Thymus (tissue), 11 donors: Measurements from ENCODE around the gene FAM83E. TPM values are rescaled to one million over a fixed set of nuclear protein-coding genes. Genes with fewer than 3 reads are reported as not detected.

ENCODE experiments used
- DNase-seq, 9 donors: peaks; one replicate each; pipeline ENCODE4 v3.0.0-alpha.2; 2013; ENCODE audit warnings: low spot score in 9 of 9, low read depth in 6 of 9, missing footprints in 1 of 9
- H3K27ac ChIP-seq, 2 donors: one replicate each; pipeline ENCODE4 v1.5.1; 2013; ENCODE audit warnings: control low read depth in 1 of 2, low read depth in 1 of 2, low read length in 1 of 2, mild to moderate bottlenecking in 1 of 2, moderate library complexity in 1 of 2
- H3K27me3 ChIP-seq, 2 donors: one replicate each; pipeline ENCODE4 v1.5.1; 2013; ENCODE audit warnings: low read length in 1 of 2; ENCODE audit not compliant: control insufficient read depth in 2 of 2, insufficient read depth in 1 of 2
- H3K36me3 ChIP-seq, 2 donors: one replicate each; pipeline ENCODE4 v1.5.1; 2013; ENCODE audit warnings: low read length in 1 of 2, mild to moderate bottlenecking in 1 of 2, moderate library complexity in 1 of 2; ENCODE audit not compliant: control insufficient read depth in 2 of 2, insufficient read depth in 2 of 2
- H3K4me1 ChIP-seq, 2 donors: one replicate each; pipeline ENCODE4 v1.5.1; 2013; ENCODE audit warnings: low read length in 2 of 2; ENCODE audit not compliant: control insufficient read depth in 2 of 2, insufficient read depth in 2 of 2
- H3K4me3 ChIP-seq, 2 donors: one replicate each; pipeline ENCODE4 v1.5.1; 2013; ENCODE audit warnings: low read length in 2 of 2, control low read depth in 1 of 2, mild to moderate bottlenecking in 1 of 2
- H3K9me3 ChIP-seq, 2 donors: one replicate each; pipeline ENCODE4 v1.5.1; 2013; ENCODE audit warnings: low read length in 1 of 2, mild to moderate bottlenecking in 1 of 2; ENCODE audit not compliant: control insufficient read depth in 2 of 2, insufficient read depth in 1 of 2
- WGBS: extraction: QIAGEN DNeasy Blood & Tissue Kit; methylation state at CpG from one replicate; pipeline ENCODE4 v1.1.7; 2013; 5-methylcytosine and 5-hydroxymethylcytosine counted together
- polyA plus RNA-seq: library from polyadenylated mRNA; stranded (reverse); fragments of 200-250 nt; gene quantifications from one replicate; pipeline ENCODE4 v1.2.3, GENCODE V29; 2013
- total RNA-seq: library from RNA; stranded (reverse); fragments of 120-200 nt; gene quantifications from one replicate; pipeline ENCODE4 v1.2.4, GENCODE V29; 2013
- donor health status: healthy.

The FAM83E gene
- total and polyA plus RNA-seq, 2 donors = 0.33 to 2.2 TPM

DNA sequence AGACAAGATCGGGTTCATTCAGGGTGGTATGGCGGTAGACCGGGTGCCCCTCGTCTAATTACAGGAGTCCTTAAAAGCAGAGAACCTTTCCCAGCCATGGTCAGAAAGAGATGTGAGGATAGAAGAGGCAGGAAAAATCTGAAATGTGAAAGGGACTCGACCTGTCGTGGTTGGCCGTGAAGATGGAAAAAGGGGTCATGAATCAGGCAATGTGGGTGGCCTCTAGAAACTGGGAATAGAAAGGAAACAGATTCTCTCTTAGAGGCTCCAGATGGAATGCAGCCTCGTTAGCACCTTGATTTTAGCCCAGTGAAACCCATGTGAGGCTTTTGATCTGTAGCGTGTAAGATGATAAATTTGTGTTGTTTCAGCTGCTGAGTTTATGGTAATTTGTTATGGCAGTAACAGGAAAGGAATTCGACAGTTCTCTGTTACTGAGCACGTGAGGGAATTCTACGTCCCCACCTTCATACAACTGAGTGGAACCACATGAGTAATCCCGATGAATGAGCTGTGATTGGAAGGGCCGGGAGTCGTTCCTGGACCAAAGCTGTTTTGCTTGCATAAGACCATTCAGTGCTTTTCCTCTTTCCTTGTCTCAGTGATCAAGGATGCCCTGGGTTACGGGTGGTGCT is 42.1 kb upstream of the FAM83E start:
- Histone ChIP-seq H3K9me3 (peaks cover 0 to 6% of the 10 kb centered on the region in 2 donors), H3K27me3 (peaks cover 0 to 6% of the 10 kb centered on the region in 2 donors), H3K27ac (no peak overlapping the region), H3K36me3 (no peaks in the 10 kb centered on the region), H3K4me1 (peaks cover 22 to 24% of the 10 kb centered on the region in 2 donors), H3K4me3 (no peak overlapping the region)
- WGBS = 84% methylated on average over 16 of the region's 16 CpGs
- DNase-seq = no peak

DNA sequence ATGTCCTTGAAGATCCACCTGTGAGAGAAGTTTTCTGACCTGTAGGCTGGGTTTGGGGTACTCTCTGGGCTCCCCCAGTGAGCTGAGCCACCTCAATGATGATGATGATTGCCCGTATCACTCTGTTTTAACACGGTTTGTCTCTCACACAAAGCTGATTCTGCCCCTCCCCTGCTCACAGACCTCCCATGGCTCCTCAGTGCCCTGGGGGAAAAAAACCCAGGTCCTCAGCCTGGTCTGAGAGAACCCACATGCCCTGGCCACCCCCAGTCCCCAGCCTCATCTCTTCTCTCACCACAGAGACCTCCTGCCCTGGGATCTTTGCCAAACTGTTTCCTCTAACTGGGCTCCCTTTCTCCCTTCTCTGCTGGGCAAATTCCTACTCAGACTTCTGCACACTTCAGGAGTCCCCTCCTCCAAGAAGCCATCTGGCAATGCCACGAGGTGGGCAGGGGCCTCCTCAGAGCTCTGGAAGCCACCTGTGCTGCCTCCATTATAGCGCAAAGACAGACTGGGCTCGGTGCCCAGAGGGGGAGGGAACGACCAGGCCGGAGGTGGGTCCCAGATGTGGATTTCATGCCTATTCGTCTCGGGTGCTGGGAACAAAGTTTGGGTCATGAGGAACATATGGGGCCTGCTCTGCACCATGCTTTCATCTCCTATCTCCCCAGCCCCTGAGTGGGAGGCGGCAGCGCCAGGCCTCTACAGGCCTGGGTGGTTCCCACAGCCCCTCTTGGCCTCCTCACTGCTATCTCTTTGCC is 39.6 kb upstream of the FAM83E start:
- H3K4me3 ChIP-seq = no peak overlapping the region
- H3K27ac ChIP-seq = peak overlapping the region; percentile 21 to 68
- 19% methylated on average over 11 of the region's 11 CpGs for WGBS
- no peaks in the 10 kb centered on the region for H3K9me3 ChIP-seq
- peak in 1 of 9 donors; percentile 50 for DNase-seq
- peaks cover 16% of the 10 kb centered on the region in 2 donors for H3K4me1 ChIP-seq
- no peaks in the 10 kb centered on the region for H3K36me3 ChIP-seq
- peaks cover 0 to 6% of the 10 kb centered on the region in 2 donors for H3K27me3 ChIP-seq

DNA sequence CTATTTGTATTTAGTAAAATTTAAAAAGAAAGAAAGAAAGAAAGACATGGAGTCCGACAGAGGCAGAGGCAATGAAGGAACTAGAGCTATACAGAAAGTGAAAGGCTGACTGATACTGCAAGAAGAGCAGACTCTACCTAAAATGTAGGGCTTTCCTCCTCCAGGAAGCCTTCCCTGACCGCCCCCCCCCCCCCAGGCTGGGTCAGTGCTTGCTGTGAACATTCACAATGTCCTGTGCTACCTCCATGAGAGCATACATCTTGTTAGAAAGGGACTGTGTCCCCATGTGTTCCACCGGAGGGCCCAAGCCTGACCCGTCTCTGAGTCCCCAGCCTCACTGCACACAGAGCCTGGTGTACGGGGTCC is 36.8 kb upstream of the FAM83E start:
- no peaks in the 10 kb centered on the region for H3K9me3 ChIP-seq
- 88% methylated on average over 5 of the region's 5 CpGs for WGBS
- H3K27me3 ChIP-seq = no peaks in the 10 kb centered on the region
- peaks cover 30 to 43% of the 10 kb centered on the region in 2 donors for H3K4me1 ChIP-seq
- H3K27ac ChIP-seq = no peak overlapping the region
- DNase-seq = no peak
- no peaks in the 10 kb centered on the region for H3K36me3 ChIP-seq
- H3K4me3 ChIP-seq = no peak overlapping the region

DNA sequence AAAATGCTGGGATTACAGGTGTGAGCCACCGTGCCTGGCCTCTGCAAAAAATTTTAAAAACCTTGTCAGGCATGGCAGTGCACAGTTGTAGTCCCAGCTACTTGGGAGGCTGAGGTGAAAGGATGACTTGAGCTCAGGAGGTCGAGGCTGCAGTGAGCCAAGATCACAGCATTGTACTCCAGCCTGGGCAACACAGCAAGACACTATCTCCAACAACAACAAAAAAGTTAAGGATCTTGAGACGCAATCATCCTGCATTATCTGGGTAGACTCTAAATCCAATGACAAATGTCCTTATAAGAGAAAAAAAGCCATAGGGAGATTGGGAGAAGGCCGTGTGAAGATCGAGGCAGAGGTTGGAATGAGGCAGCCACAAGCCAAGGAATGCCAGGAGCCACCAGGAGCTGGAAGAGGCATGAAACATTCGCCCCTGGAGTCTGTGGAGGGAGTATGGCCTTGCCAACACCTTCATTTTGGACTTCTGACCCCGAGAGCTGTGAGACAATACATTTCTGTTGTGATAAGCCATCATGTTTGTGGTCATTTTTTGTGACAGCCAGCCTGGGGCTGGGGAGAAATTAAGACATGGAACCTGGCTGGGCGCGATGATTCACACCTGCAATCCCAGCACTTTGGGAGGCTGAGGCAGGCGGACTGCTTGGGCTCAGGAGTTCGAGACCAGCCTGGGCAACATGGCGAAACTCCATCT is 36.3 kb upstream of the FAM83E start:
- no peak overlapping the region for H3K27ac ChIP-seq
- H3K36me3 ChIP-seq = no peaks in the 10 kb centered on the region
- no peak overlapping the region for H3K4me3 ChIP-seq
- H3K9me3 ChIP-seq = no peaks in the 10 kb centered on the region
- WGBS = 98% methylated on average over 12 of the region's 12 CpGs
- peaks cover 0 to under 1% of the 10 kb centered on the region in 2 donors for H3K27me3 ChIP-seq
- peaks cover 30 to 45% of the 10 kb centered on the region in 2 donors for H3K4me1 ChIP-seq
- no peak for DNase-seq

DNA sequence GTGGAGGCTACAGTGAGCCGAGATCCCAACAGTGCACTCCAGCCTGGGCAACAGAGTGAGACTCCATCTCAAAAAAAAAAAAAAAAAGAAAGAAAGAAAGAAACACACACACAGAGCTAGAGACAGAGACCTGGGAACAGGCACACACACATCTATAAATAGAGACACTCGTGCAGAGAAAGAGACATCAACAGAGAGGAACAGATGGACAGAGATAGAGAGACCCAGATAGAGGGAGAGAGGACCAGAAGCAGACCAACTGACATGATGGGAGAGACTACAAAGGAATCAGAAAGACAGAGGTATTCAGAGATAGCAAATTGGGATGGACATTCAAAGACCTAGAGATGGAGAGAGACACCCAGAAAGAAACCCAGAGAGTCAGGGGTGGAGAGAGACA is 33.3 kb upstream of the FAM83E start:
- peak overlapping the region; percentile 18 to 44 for H3K27ac ChIP-seq
- no peaks in the 10 kb centered on the region for H3K36me3 ChIP-seq
- DNase-seq = no peak
- peaks cover 25 to 57% of the 10 kb centered on the region in 2 donors for H3K4me1 ChIP-seq
- peaks cover 0 to 11% of the 10 kb centered on the region in 2 donors for H3K27me3 ChIP-seq
- 72% methylated on average over 2 of the region's 2 CpGs for WGBS
- H3K9me3 ChIP-seq = no peaks in the 10 kb centered on the region
- H3K4me3 ChIP-seq = no peak overlapping the region

DNA sequence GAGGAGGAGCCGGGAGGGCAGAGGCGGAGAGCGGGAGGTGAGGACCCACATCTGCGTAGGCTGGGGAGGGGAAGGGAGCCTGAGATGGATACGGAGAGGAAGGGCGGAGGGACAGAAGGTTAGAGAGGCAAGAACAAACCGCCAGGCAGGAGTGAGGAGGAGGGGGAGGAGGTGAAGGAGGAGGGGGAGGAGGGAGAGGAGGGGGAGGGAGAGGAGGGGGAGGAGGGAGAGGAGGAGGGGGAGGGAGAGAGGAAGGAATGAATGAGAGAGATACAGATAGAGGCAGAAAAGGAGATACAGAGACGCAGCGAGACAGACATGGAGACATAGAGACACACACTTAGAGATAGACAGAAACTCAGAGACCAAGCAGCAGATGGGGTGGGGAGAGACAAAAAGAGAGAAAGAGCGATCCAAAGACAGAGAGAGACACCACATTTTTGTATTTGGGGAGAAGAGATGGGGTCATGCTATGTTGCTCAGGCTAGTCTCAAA is 31.9 kb upstream of the FAM83E start:
- WGBS = 14% methylated on average over 7 of the region's 10 CpGs
- peak overlapping the region; percentile 76 to 90 for H3K27ac ChIP-seq

DNA sequence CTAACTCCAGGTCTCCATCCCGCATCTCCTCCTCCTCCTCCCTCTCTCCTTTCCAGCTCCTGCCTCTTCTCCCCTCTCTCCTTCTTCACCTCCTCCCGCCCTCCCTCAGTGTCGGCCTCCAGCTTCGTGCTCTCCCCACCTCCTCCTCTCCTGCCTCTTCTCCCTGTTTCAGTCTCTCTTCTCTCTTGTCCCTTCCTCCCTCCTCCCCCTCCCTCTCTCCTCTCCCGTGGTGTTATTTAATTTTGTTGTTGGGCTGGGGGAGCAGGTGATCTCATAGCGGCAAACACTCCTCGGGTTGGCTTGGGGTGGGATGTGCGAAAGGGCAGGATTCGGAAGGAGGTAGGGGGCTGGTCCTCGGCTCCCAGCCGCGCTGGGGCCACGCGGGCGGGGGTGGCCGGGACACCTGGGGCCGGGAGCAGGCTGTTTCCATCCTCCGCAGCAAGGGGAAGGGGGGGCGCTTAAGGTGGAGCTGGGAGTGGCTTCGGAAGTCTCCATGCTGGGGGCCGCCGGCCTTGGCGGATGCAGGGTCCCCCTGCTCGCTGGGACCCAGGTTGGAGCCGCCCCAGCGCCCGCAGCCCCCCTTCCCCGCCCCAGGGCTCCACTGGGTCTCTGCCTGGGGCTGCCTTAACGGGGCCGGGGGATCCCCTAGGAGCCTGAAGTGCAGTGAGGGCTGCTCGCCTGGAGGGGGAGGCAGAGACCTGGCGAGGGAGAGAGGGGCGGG is 31.3 kb upstream of the FAM83E start, which contains the start of gene CA11:
Gene CA11, minus strand, starts transcription at position 187 of the 721 bp plus-strand sequence. CDS start 555 bp downstream, outside the sequence.
- peaks cover 0 to 11% of the 10 kb centered on the region in 2 donors for H3K27me3 ChIP-seq
- H3K4me1 ChIP-seq = peaks cover 24 to 54% of the 10 kb centered on the region in 2 donors
- no peaks in the 10 kb centered on the region for H3K36me3 ChIP-seq
- peak in 8 of 9 donors; percentile 86 to 96 (median 90) for DNase-seq
- under 1% methylated on average over 33 of the region's 33 CpGs for WGBS
- H3K4me3 ChIP-seq = peak within 1 kb of the TSS; percentile 55 to 65
- H3K9me3 ChIP-seq = no peaks in the 10 kb centered on the region
- peak within 1 kb of the TSS; percentile 76 to 90 for H3K27ac ChIP-seq

More for the DNA sequence above, 31.9 kb upstream of the FAM83E start:
- Histone ChIP-seq H3K27me3 (peaks cover 0 to 11% of the 10 kb centered on the region in 2 donors), H3K9me3 (no peaks in the 10 kb centered on the region), H3K36me3 (no peaks in the 10 kb centered on the region), H3K4me1 (peaks cover 24 to 54% of the 10 kb centered on the region in 2 donors), H3K4me3 (peak overlapping the region; percentile 55 to 65)
- DNase-seq = peak in 1 of 9 donors; percentile 43

DNA sequence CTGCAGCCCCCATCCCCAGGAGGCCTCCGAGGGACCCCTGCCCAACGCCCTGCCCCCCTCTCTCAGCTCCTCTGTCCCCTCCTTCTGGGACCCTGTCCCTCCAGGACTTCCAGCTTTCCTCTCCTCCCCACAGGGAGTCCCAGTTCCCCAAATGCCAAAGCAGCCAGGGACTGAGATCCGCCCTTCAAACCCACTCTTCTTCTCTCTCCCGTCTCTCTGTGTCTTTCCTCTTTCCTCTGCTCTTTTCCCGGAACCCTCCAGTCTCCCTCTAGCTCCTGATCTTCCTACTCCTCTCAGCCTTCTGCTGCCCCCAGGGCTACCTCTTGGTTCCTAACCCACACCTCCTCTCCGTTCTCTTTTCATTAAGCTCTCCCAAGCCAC is 30.7 kb upstream of the FAM83E start:
- peaks cover 0 to 11% of the 10 kb centered on the region in 2 donors for H3K27me3 ChIP-seq
- peak overlapping the region; percentile 55 to 65 for H3K4me3 ChIP-seq
- H3K36me3 ChIP-seq = no peaks in the 10 kb centered on the region
- H3K4me1 ChIP-seq = peaks cover 24 to 54% of the 10 kb centered on the region in 2 donors
- DNase-seq = peak in 1 of 9 donors; percentile 52
- H3K9me3 ChIP-seq = no peaks in the 10 kb centered on the region
- H3K27ac ChIP-seq = peak overlapping the region; percentile 76 to 90
- WGBS = under 1% methylated on average over 6 of the region's 6 CpGs
